ENCODE measurements around the gene CBR3. TPM values are rescaled to one million over a fixed set of nuclear protein-coding genes. Genes with fewer than 3 reads are reported as not detected.

The CBR3 gene
- total RNA-seq = 10 to 100 TPM; 77.4 to 96.9 TPM

GRCh38 chr21:36134803-36135390 is at the start of gene CBR3:
CBR3 (plus strand) TSS chr21:36135079; CDS start chr21:36135193, 114 bp downstream.

GRCh38 chr21:36156815-36157670 is 22.2 kb downstream of the CBR3 start, which contains the start of gene DOP1B:
DOP1B (plus strand) TSS chr21:36156824; CDS start chr21:36164734, 7,910 bp downstream.

Other genes starting within 250 kb of the CBR3 start
- gene SETD4, start 74.6 kb upstream of the CBR3 start, total RNA-seq = 10 to 100 TPM; 20.0 to 24.0 TPM
- 100 to 1,000 TPM; 265 to 381 TPM for gene CBR1, start 65.1 kb upstream of the CBR3 start, total RNA-seq
- 10 to 100 TPM; 10.7 to 12.0 TPM for gene DOP1B, start 21.7 kb downstream of the CBR3 start, total RNA-seq
- gene MORC3, start 185.1 kb downstream of the CBR3 start, total RNA-seq = 10 to 100 TPM; 49.0 to 49.6 TPM